GM18870 (cell line): Measurements from ENCODE around the gene NACC2.
A peak's percentile ranks its signal among the peaks of the same experiment; 100 is the strongest.
"Not testable (repeated sequence)": the region's sequence is repeated elsewhere in the genome, so short reads cannot be mapped to it uniquely, and the experiment has no call there.

Experiments
- ATAC-seq: cut with Tn5 transposase; IDR thresholded peaks from one replicate; pipeline ENCODE4 v1.9.1; 2021; ENCODE audit warnings: moderate library complexity; ENCODE audit not compliant: unreplicated experiment

The NACC2 gene

DNA sequence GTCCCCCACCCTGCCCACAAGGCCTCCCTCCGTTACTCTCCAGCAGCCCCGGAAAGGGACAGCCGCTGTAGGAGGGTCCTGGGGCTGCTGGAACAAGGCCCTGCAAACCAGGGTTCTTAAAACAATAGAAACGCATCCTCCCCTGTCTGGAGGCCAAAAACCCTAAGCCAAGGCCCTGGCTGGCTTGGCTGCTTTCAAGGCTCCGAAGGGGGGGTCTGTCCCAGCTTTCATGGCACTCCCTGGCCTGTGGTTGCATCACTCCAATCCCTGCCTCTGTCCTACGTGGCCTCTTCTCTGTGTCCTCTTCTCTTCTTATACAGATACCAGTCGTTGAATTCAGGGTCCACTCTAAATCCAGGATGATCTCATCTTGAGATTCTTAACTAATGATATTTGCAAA, 126.5 kb downstream of the NACC2 start:
- no peak for ATAC-seq

DNA sequence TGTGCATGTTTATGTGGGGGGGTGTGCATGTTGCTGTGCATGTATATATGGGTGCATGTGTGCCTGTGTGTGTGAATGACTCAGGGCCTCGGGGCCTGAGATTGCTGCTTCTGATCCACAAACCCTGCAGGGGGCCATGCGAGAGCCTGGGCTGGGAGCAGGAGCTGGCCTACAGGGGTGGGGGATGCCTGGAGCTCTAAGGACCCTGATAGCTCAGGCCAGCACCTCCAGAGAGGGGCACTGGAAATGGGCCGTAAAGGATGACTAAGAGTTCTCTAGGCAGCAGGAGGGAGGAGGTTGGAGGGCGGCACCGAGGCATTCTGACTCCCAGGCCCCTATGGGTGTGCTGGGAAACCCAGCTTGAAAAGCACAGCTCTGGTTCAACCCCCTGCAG, 127.0 kb downstream of the NACC2 start:
- ATAC-seq: no peak

DNA sequence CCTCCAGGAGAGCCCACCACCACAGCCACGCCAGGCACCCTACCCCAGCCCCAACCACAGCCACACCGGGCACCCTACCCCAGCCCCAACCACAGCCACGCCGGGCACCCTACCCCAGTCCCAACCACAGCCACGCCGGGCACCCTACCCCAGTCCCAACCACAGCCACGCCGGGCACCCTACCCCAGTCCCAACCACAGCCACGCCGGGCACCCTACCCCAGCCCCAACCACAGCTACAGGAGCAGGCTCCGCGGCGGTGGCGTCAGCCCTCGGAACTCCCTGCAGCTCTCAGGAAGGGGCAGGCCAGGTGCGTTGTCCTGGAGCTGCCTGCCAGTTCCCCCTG, 128.2 kb downstream of the NACC2 start:
- not testable (repeated sequence) for ATAC-seq

DNA sequence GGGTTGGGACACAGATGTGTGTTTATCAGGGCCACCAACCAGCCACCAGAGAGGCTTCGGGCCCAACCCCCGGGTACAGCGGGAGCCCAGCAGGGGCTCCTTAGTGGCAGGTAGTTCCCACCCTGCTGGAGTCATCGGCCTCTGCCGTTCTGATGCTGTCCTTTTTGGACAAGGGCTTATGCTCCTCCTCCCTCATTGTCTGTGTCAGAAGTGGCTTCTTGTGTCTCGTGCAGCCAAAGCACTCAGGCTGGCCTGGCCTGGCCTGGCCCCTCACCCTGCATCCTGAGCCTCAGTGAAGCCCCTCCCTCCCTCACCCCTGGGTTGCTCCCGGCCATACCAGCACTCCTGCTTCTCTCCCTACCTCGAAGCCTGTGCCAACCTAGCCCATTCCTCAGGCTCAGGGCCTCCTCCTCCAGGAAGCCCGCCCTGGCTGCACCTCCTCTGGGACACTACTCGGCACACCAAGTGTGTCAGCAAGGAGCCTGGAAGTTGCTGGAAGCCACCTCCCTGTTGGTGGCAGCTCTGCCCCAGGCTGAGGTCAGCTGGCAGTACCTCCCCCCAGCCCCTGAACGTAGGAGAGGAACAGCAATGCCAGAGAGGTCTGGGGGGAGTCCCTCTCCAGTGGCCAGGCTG, 129.8 kb downstream of the NACC2 start:
- no peak for ATAC-seq

DNA sequence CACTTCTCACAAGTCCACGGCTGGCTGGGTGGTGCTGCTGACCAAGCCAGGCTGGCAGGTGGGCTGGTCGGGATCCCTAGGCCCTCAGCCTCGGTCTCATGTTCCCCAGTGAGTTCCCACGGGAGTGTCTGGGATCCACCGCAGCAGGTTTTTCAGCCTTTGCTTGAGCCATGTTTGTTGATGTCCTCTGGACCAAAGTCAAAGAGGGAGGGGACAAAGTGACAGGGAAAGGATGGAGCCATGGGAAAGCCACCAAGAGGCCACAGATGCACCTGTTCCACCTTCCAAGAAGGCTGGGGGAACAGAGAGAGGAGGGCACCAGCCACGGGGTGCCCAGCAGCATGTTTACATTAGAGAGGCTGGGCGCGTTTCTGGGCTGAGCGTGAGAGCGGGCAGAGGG, 131.2 kb downstream of the NACC2 start:
- ATAC-seq: no peak

DNA sequence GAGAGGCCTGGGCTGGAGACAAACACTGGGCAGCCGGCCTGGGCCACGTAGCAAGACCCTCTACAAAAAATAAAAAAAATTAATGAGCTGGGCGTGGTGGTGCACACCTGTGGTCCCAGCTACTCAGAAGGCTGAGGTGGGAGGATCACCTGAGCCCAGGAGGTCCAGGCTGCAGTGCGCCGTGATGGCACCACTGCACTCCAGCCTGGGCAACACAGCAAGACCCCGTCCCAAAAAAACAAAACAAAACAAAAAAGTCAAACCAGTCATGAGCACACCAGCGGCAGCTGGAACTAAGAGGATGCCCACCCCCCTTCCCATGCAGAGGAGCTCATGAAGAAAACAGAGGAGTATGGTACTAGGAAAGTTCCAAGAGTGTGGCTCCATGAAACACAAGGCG, 131.8 kb downstream of the NACC2 start:
- ATAC-seq: no peak

DNA sequence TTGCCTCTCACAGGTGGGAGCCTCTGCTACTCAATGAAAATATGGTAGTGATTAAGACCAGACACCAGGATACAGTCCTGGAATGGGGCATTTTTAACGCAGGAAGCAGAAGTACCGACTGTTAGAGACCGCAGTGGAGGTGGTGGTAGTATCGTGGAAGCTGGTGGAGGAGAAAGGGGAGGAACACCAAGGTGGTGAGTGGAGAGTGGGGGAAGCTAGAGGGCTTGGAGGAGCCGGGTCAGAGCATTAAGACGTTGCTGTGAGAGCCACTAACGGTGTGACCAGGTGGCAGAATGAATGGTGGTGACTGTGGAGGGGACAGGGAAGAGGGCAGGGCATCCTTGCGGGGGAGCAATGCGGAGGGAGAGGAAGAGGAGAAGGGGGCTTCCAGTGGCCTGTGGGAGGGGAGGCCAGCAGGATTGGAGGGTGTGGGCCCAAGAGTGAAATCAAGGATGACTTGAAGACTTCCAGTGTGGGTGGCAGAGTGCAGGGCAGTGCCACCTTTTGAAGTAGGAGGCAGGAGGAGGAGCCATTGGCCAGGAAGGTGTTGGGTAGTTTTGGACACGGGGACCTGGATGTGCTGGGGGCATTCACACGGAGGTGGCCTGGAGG, 132.3 kb downstream of the NACC2 start:
- no peak for ATAC-seq

DNA sequence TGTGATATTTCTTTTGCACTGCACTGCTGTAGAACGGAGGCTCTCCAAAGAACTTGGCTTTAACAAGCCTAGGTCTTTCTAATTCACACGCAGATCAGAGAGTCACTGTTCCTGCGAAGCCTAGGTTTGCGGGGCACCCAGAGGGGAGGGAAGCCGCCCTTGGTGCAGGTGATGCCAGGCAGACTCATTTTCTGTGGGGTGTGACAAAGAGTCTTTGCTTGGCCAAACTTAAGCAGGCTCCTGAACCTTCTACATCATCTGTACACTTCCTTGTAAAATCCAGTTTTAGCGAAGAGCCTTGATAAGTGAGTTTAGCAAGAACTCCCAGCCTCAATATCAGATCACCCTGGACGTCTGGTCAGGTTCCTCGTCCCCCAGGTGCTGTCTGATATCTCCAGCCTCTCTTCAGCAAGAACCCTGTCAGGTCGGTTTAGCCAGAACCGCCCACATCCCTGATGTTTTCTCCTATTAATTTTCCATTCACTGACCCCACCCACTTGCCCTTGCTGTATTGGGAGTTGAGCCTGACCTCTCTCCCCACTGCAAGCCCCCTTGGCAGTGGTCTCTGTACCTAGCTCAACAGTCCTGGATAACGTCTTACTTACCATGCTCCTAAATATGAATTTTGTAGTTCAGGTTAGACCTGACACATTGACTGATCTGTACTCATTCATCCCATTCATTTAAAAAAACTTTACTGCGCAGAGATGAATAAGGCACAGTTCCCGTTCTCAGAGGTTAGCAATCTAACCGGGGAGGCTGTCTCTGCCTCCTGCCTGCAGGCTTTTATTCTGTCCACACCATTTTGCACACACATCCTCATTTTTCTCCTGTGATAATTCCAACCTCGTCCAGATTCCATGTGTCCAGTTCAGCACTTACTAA, 133.0 kb downstream of the NACC2 start:
- ATAC-seq: no peak

DNA sequence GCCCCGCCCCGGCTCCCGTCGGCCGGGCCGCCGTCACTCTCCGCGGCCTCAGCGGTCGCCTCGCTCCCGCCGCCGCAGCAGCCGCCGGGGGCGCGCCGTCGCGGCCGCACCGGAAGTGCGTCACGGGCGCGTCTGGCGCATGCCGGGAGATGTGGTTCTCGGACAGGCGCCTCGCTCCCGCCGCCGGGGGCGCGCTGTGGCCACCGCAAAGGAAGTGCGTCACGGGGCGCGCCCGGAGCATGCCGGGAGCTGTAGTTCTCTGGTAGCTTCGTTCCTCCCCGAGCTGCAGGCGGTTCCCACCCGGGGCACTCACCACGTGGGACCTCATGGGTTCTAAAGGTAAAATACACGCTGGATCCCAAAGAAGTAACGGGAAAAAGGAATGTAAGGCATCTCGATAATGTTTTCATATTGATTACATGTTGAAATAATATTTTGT, 133.8 kb downstream of the NACC2 start, which contains the start of gene UBAC1:
Gene UBAC1 (minus strand): TSS at position 97 of the 439 bp plus-strand sequence. CDS start 211 bp downstream, outside the sequence.
- ATAC-seq: peak; percentile 71

DNA sequence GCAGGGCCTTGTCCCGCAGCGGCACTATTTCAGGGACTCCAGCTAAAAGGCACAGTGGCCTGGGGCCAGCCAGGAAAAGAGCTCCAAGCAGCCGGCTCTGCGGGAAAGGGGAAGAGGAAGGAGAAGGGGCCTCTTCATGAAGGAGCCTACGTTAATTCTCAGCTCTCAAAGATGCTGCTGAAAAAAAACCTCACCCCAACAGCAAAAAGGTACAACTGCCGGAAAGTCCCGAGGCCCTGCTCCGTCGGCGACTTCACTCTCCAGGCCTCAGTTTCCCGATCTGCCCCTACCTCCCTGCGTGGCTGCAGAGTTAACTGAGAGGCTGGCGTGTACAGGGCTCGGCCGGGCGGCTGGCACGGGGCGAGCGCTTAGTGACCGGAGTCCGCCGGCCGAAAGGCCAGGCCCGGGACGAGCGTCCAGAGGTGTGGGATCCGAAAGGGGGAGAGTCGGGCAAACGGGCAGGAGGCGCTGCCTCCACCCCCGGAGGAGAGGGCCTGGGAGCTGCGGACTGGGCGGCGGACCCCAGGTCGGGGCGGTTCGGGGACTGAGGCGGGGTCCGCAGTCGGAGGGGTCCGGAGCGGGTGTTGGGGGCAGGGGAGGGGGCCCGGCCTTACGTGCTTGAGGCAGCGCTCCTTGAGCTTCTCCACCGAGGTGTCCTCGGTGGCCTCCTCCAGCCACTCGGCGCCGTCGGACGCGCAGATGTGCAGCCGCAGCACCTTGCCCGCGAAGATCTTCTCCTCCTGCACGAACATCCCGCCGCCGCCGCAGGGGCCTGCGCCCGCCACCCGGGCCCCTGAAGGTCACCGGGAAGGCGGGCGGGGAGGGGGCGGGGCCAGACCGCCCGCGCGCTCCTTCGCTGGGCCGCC, 134.4 kb downstream of the NACC2 start:
- peak; percentile 13 for ATAC-seq

DNA sequence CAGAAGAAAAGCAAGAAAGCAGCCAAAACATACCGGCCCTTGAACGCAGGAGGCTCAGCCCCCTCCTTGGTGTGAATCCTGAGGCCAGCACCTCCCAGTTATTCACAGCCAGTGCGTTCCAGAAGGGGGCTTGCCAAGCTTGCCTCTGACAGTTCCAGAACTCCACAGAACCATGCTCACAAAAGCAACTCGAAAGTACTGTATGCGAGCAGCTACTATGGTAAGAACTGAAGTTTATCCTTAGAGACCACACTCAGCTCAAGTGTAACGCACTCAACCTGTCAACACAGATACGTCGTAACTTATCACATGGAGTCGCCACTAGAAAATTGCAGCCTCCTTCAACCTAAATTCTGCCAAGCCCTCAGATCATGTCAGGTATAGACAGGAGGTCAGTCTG, 135.3 kb downstream of the NACC2 start:
- ATAC-seq: no peak

DNA sequence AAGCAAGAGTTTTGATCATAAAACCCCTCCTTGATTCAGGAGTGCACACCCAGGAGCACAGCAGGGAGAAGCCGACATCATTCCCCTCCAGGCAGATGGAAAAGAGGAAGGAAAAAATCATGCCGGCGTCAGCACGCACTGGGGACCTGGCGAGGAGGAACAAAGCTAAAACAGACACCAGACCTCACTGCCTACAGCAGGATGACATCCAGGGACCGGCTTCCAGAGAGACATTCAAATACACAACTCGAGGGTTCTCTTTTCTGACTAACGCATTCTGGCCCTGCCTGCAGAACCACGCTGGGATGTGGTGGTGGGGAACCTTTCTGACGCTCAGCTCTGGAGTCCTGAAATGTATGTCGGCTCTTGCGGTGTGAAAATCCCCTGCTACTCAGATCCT, 136.6 kb downstream of the NACC2 start:
- no peak for ATAC-seq

DNA sequence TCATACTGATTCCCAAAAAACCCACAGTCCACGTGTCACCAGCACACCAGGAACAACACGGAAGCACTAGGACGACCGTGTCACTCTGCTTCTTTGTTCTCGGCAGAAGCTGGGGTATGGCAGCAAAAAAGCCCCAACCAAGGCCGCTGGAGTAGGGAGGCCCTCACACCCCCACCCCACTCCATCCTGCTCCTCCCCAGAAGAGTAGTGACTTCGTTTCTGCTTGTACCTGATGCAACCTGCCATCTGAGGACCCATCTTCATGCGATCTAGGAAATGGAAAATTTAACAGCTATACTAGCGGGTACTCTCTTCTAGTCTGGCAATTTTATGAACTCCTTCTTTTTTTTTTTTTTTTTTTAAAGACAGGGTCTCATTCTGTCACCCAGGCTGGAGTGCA, 137.7 kb downstream of the NACC2 start:
- no peak for ATAC-seq

DNA sequence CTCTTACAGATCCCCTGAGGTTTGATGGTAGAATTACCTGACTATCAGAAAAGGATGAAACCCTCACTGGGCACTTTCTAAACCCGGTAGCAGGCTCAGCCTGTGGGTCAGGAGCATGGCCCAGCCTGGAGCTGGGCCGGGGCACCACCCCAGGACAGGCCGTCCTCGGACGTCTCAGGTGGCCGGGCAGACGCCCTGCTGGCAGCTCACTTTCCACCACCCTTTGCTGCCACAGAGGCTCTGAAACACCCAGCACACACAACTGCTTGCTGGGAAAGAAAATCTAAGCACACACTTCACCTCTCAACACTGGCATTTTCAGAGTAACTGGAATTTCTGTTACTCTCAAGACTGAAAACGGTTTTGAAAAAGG, 138.3 kb downstream of the NACC2 start:
- ATAC-seq: no peak
